ENCODE results near the gene NDUFB11. TPM values are rescaled to one million over a fixed set of nuclear protein-coding genes. Genes with fewer than 3 reads are reported as not detected.

NDUFB11 gene
- total RNA-seq, 1 experiment from 2014 or later: 110 TPM

GRCh38 chrX:47097018-47097417 lies 47.5 kb downstream of the NDUFB11 start:
- peak; percentile 73 for ATAC-seq
- peak overlapping the region; percentile 23; the same call in 1 of the 2 replicates for H3K27ac Mint-ChIP-seq
- no peaks in the 10 kb centered on the region for H3K27me3 Mint-ChIP-seq (ENCODE audit: low read depth)
- no peak for DNase-seq (ENCODE audit: low spot score)
- POLR2A ChIA-PET: no interaction called here
- H3K9me3 Mint-ChIP-seq: peaks cover 11% of the 10 kb centered on the region
- H3K4me3 Mint-ChIP-seq: no peak overlapping the region
- CTCF ChIA-PET: interaction anchor here (1.2 kb wide), 1 partner anchor 48 kb away, joined by 4 read pairs; the partner anchor contains the start of genes NDUFB11 and RBM10
- no peaks in the 10 kb centered on the region for H3K36me3 Mint-ChIP-seq
- TF ChIP-seq HMGA2 (CRISPR knock-in tag; IDR thresholded peaks at IDR 0.05) (no peak), AFF4 (CRISPR knock-in tag; IDR thresholded peaks at IDR 0.05; ENCODE audit: borderline replicate concordance) (no peak), USF1 (CRISPR knock-in tag; IDR thresholded peaks at IDR 0.05) (peak; percentile 65; the same call in 1 of the 2 replicates), MAX (CRISPR knock-in tag; IDR thresholded peaks at IDR 0.05) (0 out of 2 replicates have a peak, but pooled peaks have one; percentile 31), USF2 (CRISPR knock-in tag; IDR thresholded peaks at IDR 0.05) (peak; percentile 54)
- peaks cover 28% of the 10 kb centered on the region for H3K4me1 Mint-ChIP-seq

- ChIA-PET CTCF (interaction anchor here (0.6 to 0.9 kb wide), 2 partner anchors 59 to 141 kb away, joined by 3 read pairs; no protein-coding TSS in a partner anchor), POLR2A (no interaction called here)
- no peaks in the 10 kb centered on the region for H3K27me3 Mint-ChIP-seq (ENCODE audit: low read depth)
- ATAC-seq (no peak), DNase-seq (ENCODE audit: low spot score) (no peak)
- peaks cover 41% of the 10 kb centered on the region for H3K4me1 Mint-ChIP-seq
- no peaks in the 10 kb centered on the region for H3K36me3 Mint-ChIP-seq
- no peak overlapping the region for H3K4me3 Mint-ChIP-seq
- no peak overlapping the region for H3K27ac Mint-ChIP-seq
- H3K9me3 Mint-ChIP-seq: peaks cover 1% of the 10 kb centered on the region; the same call in 1 of the 2 replicates
- no peak for TF ChIP-seq ZBTB21 (CRISPR knock-in tag; IDR thresholded peaks at IDR 0.05; ENCODE audit: borderline replicate concordance)
- TF ChIP-seq PREB (CRISPR knock-in tag; IDR thresholded peaks at IDR 0.05; ENCODE audit: borderline replicate concordance): no peak
- no peak for TF ChIP-seq MXD4 (CRISPR knock-in tag; IDR thresholded peaks at IDR 0.05; ENCODE audit: borderline replicate concordance)
- TF ChIP-seq OVOL2 (CRISPR knock-in tag; IDR thresholded peaks at IDR 0.05; ENCODE audit: borderline replicate concordance): no peak
- no peak for TF ChIP-seq RORB (CRISPR knock-in tag; IDR thresholded peaks at IDR 0.05)
- no peak for TF ChIP-seq NFE2L1 (CRISPR knock-in tag; IDR thresholded peaks at IDR 0.05)
- no peak for TF ChIP-seq ZNF425 (CRISPR knock-in tag; conservative IDR thresholded peaks at IDR 0.05)
- no peak for TF ChIP-seq STAT6 (CRISPR knock-in tag; conservative IDR thresholded peaks at IDR 0.05; ENCODE audit: low read depth)
- no peak for TF ChIP-seq ZNF532 (CRISPR knock-in tag; IDR thresholded peaks at IDR 0.05; ENCODE audit: borderline replicate concordance)
- TF ChIP-seq ZBTB43 (CRISPR knock-in tag; IDR thresholded peaks at IDR 0.05): no peak
These were observed 50.6 kb downstream of the NDUFB11 start for GRCh38 chrX:47093860-47094259.
